Hepatocyte (in vitro differentiated cells): Measurements from ENCODE around the gene SPINK13. TPM values are rescaled to one million over a fixed set of nuclear protein-coding genes. Genes with fewer than 3 reads are reported as not detected.

Experiments
- DNase-seq: peaks from one replicate; pipeline ENCODE4 v3.0.0-alpha.2; 2016; ENCODE audit warnings: low spot score
- H2AFZ ChIP-seq: fragments of 200-600 bp; sonication (generic); 2 replicates; pipeline ENCODE4 v1.6.0; 2016; ENCODE audit warnings: antibody characterized with exemption, mild to moderate bottlenecking
- H3K27ac ChIP-seq: fragments of 200-600 bp; sonication (generic); 2 replicates; pipeline ENCODE4 v1.5.1; 2016; ENCODE audit warnings: mild to moderate bottlenecking
- H3K27me3 ChIP-seq: fragments of 200-600 bp; sonication (generic); 2 replicates; pipeline ENCODE4 v1.6.1; 2016
- H3K36me3 ChIP-seq: fragments of 200-600 bp; sonication (generic); replicated peaks from 2 replicates; pipeline ENCODE4 v1.5.1; 2016; ENCODE audit warnings: low read depth; ENCODE audit not compliant: insufficient read depth
- H3K4me1 ChIP-seq: fragments of 200-600 bp; sonication (generic); 2 replicates; pipeline ENCODE4 v1.5.1; 2016; ENCODE audit warnings: mild to moderate bottlenecking, moderate library complexity; ENCODE audit not compliant: insufficient read depth
- H3K4me2 ChIP-seq: fragments of 200-600 bp; sonication (generic); 2 replicates; pipeline ENCODE4 v1.6.0; 2016
- H3K4me3 ChIP-seq: fragments of 200-600 bp; sonication (generic); 2 replicates; pipeline ENCODE4 v1.5.1; 2016; ENCODE audit warnings: mild to moderate bottlenecking
- H3K79me2 ChIP-seq: fragments of 200-600 bp; sonication (generic); 2 replicates; pipeline ENCODE4 v1.6.0; 2017; ENCODE audit warnings: mild to moderate bottlenecking
- H3K9me2 ChIP-seq: fragments of 200-600 bp; sonication (generic); replicated peaks from 2 replicates; pipeline ENCODE4 v1.6.0; 2017; ENCODE audit warnings: mild to moderate bottlenecking; ENCODE audit not compliant: insufficient read depth
- H3K9me3 ChIP-seq: fragments of 200-600 bp; sonication (generic); 2 replicates; pipeline ENCODE4 v1.5.1; 2016; ENCODE audit warnings: low read depth, mild to moderate bottlenecking
- H4K20me1 ChIP-seq: fragments of 200-600 bp; sonication (generic); 2 replicates; pipeline ENCODE4 v1.6.0; 2016; ENCODE audit warnings: mild to moderate bottlenecking; ENCODE audit not compliant: insufficient read depth, poor library complexity, severe bottlenecking
- EZH2 ChIP-seq: fragments of 200-600 bp; sonication (generic); IDR thresholded peaks from 2 replicates; pipeline ENCODE4 v1.6.1; 2016; ENCODE audit warnings: antibody characterized with exemption, mild to moderate bottlenecking, borderline replicate concordance
- EZH2phosphoT487 ChIP-seq: fragments of 200-600 bp; sonication (generic); IDR thresholded peaks from one replicate; pipeline ENCODE4 v1.6.1; 2018; ENCODE audit warnings: antibody characterized with exemption, mild to moderate bottlenecking, low read depth, moderate library complexity; ENCODE audit not compliant: unreplicated experiment, severe bottlenecking
- WGBS: methylation state at CpG from one replicate; pipeline ENCODE4 v1.1.6; 2016; ENCODE audit warnings: low lambda C conversion rate; ENCODE audit errors: missing lambda C conversion rate; 5-methylcytosine and 5-hydroxymethylcytosine counted together
- polyA plus RNA-seq: library from polyadenylated mRNA; unstranded; fragments of >200 nt; fragmentation: Nextera tagmentation; extraction: Ambion mirVana; gene quantifications from 2 replicates; pipeline ENCODE4 v1.2.1, GENCODE V29; 2016
- total RNA-seq: library from RNA; depleted of rRNA; stranded (reverse); fragments of >200 nt; gene quantifications from 2 replicates; pipeline ENCODE4 v1.2.3, GENCODE V29; 2014
- TF ChIP-seq, protein P1 (sequence below): fragments of 200-600 bp; sonication (generic); IDR thresholded peaks from 2 replicates; pipeline ENCODE4 v1.5.1; 2016; ENCODE audit warnings: antibody characterized with exemption, mild to moderate bottlenecking; ENCODE audit not compliant: poor library complexity

The SPINK13 gene
- total and polyA plus RNA-seq, 2 experiments from 2014 or later = 3.1 TPM; not detected in 1

DNA sequence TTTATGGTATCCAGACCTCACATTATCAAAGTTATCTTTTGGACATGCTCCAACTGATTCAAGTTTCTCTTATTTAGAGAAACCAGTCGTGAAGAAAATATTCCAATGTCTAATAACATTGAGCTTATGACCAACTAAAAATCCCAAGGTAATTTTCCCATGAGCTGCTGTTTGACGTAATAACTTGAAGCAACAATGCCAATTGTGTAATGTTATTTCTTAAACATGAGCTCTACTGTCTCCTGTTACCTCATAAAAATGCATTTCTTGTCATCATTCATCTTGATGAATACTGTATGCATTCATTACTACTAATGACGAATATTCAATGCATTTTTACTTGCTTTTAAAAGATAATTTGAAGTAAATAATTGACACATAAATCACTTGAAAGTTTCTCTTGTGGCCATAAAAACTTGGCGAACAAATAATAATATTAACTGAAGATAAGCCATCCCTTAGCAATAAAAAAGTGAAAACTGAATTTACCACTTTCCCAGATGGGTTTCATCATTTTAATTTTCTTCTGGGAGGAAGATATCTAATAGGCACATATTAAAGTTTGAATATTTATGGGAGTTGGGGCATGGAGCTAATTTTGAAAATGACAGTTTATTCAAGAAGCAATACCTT, 30.7 kb upstream of the SPINK13 start:
- no peaks in the 10 kb centered on the region for H3K9me3 ChIP-seq
- 49% methylated on average over 4 of the region's 4 CpGs for WGBS
- no peaks in the 10 kb centered on the region for H3K4me1 ChIP-seq
- no peaks in the 10 kb centered on the region for H4K20me1 ChIP-seq
- H3K9me2 ChIP-seq = no peaks in the 10 kb centered on the region
- TF ChIP-seq EZH2 (no peak), EZH2phosphoT487 (no peak)
- TF ChIP-seq, protein P1, sequence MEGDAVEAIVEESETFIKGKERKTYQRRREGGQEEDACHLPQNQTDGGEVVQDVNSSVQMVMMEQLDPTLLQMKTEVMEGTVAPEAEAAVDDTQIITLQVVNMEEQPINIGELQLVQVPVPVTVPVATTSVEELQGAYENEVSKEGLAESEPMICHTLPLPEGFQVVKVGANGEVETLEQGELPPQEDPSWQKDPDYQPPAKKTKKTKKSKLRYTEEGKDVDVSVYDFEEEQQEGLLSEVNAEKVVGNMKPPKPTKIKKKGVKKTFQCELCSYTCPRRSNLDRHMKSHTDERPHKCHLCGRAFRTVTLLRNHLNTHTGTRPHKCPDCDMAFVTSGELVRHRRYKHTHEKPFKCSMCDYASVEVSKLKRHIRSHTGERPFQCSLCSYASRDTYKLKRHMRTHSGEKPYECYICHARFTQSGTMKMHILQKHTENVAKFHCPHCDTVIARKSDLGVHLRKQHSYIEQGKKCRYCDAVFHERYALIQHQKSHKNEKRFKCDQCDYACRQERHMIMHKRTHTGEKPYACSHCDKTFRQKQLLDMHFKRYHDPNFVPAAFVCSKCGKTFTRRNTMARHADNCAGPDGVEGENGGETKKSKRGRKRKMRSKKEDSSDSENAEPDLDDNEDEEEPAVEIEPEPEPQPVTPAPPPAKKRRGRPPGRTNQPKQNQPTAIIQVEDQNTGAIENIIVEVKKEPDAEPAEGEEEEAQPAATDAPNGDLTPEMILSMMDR = no peak
- no peak overlapping the region for H3K4me2 ChIP-seq
- H3K36me3 ChIP-seq = no peaks in the 10 kb centered on the region
- peak; percentile 15 for DNase-seq
- no peak overlapping the region for H3K4me3 ChIP-seq
- no peak overlapping the region for H3K27ac ChIP-seq
- no peaks in the 10 kb centered on the region for H3K79me2 ChIP-seq
- H2AFZ ChIP-seq = no peak overlapping the region
- H3K27me3 ChIP-seq = peaks cover 3% of the 10 kb centered on the region

DNA sequence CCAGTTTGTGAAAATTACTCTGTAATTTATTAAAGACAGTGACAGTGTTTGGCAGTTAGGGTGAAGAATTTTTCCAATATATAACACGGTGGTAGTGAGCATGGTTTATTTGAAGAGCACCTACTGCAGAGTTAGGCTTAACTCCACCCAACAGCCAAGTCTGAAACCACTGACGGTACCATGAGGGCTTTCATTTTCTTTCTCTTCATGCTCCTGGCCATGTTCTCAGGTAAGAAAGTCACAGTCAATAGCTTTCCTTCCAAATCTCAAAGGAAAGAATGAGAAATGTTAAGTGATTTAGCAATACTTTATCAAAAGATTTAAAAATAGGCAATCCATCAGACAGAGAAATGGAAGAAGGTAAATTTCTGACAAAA, 30.2 kb upstream of the SPINK13 start, which contains the start of gene MARCOL:
Gene MARCOL, plus strand, starts transcription at position 108 of the 377 bp plus-strand sequence. Its CDS starts 73 bp downstream, at position 181.
- H3K9me3 ChIP-seq = no peaks in the 10 kb centered on the region
- H3K36me3 ChIP-seq = no peaks in the 10 kb centered on the region
- 82% methylated on average over 2 of the region's 2 CpGs for WGBS
- no peak within 1 kb of the TSS for H3K27ac ChIP-seq
- H3K79me2 ChIP-seq = no peaks in the 10 kb centered on the region
- H4K20me1 ChIP-seq = no peaks in the 10 kb centered on the region
- no peak within 1 kb of the TSS for H2AFZ ChIP-seq
- H3K27me3 ChIP-seq = peaks cover 6% of the 10 kb centered on the region
- no peak within 1 kb of the TSS for H3K4me2 ChIP-seq
- no peaks in the 10 kb centered on the region for H3K9me2 ChIP-seq
- no peak within 1 kb of the TSS for H3K4me3 ChIP-seq
- H3K4me1 ChIP-seq = no peaks in the 10 kb centered on the region
- DNase-seq = no peak
- TF ChIP-seq, protein P1 = no peak

DNA sequence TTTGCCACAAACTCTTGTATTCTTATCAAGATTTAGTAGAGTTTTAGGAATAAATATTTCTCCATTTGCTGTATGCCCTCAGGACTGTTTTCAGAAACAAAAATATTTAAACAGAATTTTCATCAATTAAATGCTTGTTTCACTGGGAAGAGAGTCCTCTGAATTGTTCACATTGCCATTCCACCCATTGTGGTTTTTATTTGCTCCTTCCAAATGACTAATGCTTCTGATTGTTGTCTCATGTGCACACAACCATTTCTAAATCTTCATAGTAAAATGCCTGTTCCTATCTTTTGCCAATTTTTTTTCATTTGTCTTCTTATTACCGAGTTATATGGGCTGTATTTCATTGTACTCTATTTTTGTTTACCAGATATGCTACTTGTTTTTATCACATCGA, 19.7 kb upstream of the SPINK13 start:
- Histone ChIP-seq H3K27me3 (no peaks in the 10 kb centered on the region), H3K27ac (no peak overlapping the region), H3K4me3 (no peak overlapping the region), H3K4me2 (no peak overlapping the region), H3K9me2 (no peaks in the 10 kb centered on the region), H4K20me1 (no peaks in the 10 kb centered on the region), H3K36me3 (no peaks in the 10 kb centered on the region), H3K4me1 (no peaks in the 10 kb centered on the region), H3K9me3 (no peaks in the 10 kb centered on the region), H2AFZ (no peak overlapping the region), H3K79me2 (no peaks in the 10 kb centered on the region)
- DNase-seq = no peak
- TF ChIP-seq EZH2 = no peak
- TF ChIP-seq EZH2phosphoT487 = no peak
- TF ChIP-seq, protein P1 = no peak
- WGBS = 86% methylated on average over 2 of the region's 2 CpGs

DNA sequence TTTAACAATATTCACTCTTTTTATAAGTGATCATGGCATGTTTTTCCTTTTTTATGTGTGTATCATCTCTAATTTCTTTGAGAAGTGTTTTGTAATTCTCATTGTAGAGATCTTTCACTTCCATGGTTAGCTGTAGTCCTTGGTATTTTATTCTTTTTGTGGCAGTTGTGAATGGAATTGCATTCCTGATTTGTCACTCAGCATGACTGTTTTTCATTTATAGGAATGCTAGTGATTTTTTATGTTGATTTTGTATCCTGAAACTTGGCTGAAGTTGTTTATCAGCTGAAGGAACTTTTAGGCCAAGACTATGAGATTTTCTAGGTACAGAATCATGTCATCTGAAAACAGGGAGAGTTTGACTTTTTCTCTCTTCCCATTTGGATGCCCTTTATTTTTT, 13.1 kb upstream of the SPINK13 start:
- no peak for DNase-seq
- H2AFZ ChIP-seq = no peak overlapping the region
- H3K27ac ChIP-seq = no peak overlapping the region
- no peak for TF ChIP-seq EZH2phosphoT487
- TF ChIP-seq EZH2 = no peak
- TF ChIP-seq, protein P1 = no peak
- no peaks in the 10 kb centered on the region for H3K27me3 ChIP-seq
- H3K4me3 ChIP-seq = no peak overlapping the region
- no peaks in the 10 kb centered on the region for H4K20me1 ChIP-seq
- no peaks in the 10 kb centered on the region for H3K4me1 ChIP-seq
- no peak overlapping the region for H3K4me2 ChIP-seq
- no peaks in the 10 kb centered on the region for H3K9me3 ChIP-seq
- no peaks in the 10 kb centered on the region for H3K79me2 ChIP-seq
- no peaks in the 10 kb centered on the region for H3K36me3 ChIP-seq
- H3K9me2 ChIP-seq = no peaks in the 10 kb centered on the region
